ENCODE data around the gene CACNG8. TPM values are rescaled to one million over a fixed set of nuclear protein-coding genes. Genes with fewer than 3 reads are reported as not detected.

CACNG8 gene
- total RNA-seq, 1 experiment from 2014 or later: not detected

- H3K36me3 ChIP-seq: no peaks in the 10 kb centered on the region
- no peak overlapping the region for H3K27ac ChIP-seq
- no peaks in the 10 kb centered on the region for H3K4me1 ChIP-seq
- peaks cover 3% of the 10 kb centered on the region; the same call in 1 of the 2 replicates for H3K27me3 ChIP-seq
- no peaks in the 10 kb centered on the region for H3K9me3 ChIP-seq (replicated peaks)
- H3K4me3 ChIP-seq: peak overlapping the region; percentile 47
- DNase-seq: no peak
Measured at GRCh38 chr19:53978975-53979801, 16.5 kb downstream of the CACNG8 start.

- DNase-seq: peak in 1 of 2 experiments; percentile 22
- H3K27me3 ChIP-seq: peaks cover 3% of the 10 kb centered on the region; the same call in 1 of the 2 replicates
- no peak overlapping the region for H3K27ac ChIP-seq
- no peaks in the 10 kb centered on the region for H3K9me3 ChIP-seq (replicated peaks)
- H3K4me3 ChIP-seq: peak overlapping the region; percentile 47
- no peaks in the 10 kb centered on the region for H3K4me1 ChIP-seq
- no peaks in the 10 kb centered on the region for H3K36me3 ChIP-seq
Measured at GRCh38 chr19:53980539-53981375, 18.0 kb downstream of the CACNG8 start.

- H3K4me3 ChIP-seq: no peak overlapping the region
- no peak overlapping the region for H3K27ac ChIP-seq
- no peaks in the 10 kb centered on the region for H3K9me3 ChIP-seq (replicated peaks)
- peaks cover 3% of the 10 kb centered on the region; the same call in 1 of the 2 replicates for H3K27me3 ChIP-seq
- no peaks in the 10 kb centered on the region for H3K36me3 ChIP-seq
- no peaks in the 10 kb centered on the region for H3K4me1 ChIP-seq
- no peak for DNase-seq
Measured at GRCh38 chr19:53981376-53981951, 18.7 kb downstream of the CACNG8 start.

- Histone ChIP-seq H3K27me3 (peaks cover 3% of the 10 kb centered on the region; the same call in 1 of the 2 replicates), H3K27ac (no peak overlapping the region), H3K36me3 (no peaks in the 10 kb centered on the region), H3K9me3 (replicated peaks) (no peaks in the 10 kb centered on the region), H3K4me1 (no peaks in the 10 kb centered on the region), H3K4me3 (no peak overlapping the region)
- DNase-seq: no peak
Measured at GRCh38 chr19:53982001-53982451, 19.3 kb downstream of the CACNG8 start.

- Histone ChIP-seq H3K27me3 (peaks cover 3% of the 10 kb centered on the region; the same call in 1 of the 2 replicates), H3K4me3 (no peak overlapping the region)
- DNase-seq: no peak
Measured at GRCh38 chr19:53982611-53983010, 19.9 kb downstream of the CACNG8 start.

GRCh38 chr19:53983457-53984289, 20.9 kb downstream of the CACNG8 start:
- Histone ChIP-seq H3K27me3 (peaks cover 3% of the 10 kb centered on the region; the same call in 1 of the 2 replicates), H3K9me3 (replicated peaks) (no peaks in the 10 kb centered on the region), H3K4me1 (no peaks in the 10 kb centered on the region), H3K27ac (no peak overlapping the region), H3K4me3 (no peak overlapping the region), H3K36me3 (no peaks in the 10 kb centered on the region)
- DNase-seq: no peak

More at GRCh38 chr19:53982611-53983010, 19.9 kb downstream of the CACNG8 start:
- H3K27ac ChIP-seq: no peak overlapping the region
- no peaks in the 10 kb centered on the region for H3K9me3 ChIP-seq (replicated peaks)
- H3K36me3 ChIP-seq: no peaks in the 10 kb centered on the region
- H3K4me1 ChIP-seq: no peaks in the 10 kb centered on the region

GRCh38 chr19:53985863-53986262, 23.1 kb downstream of the CACNG8 start:
- no peaks in the 10 kb centered on the region for H3K36me3 ChIP-seq
- no peak overlapping the region for H3K4me3 ChIP-seq
- no peaks in the 10 kb centered on the region for H3K9me3 ChIP-seq (replicated peaks)
- no peaks in the 10 kb centered on the region for H3K4me1 ChIP-seq
- H3K27me3 ChIP-seq: no peaks in the 10 kb centered on the region
- no peak for DNase-seq
- no peak overlapping the region for H3K27ac ChIP-seq

- no peaks in the 10 kb centered on the region for H3K36me3 ChIP-seq
- no peak for DNase-seq
- H3K27me3 ChIP-seq: no peaks in the 10 kb centered on the region
- H3K4me3 ChIP-seq: no peak overlapping the region
- no peaks in the 10 kb centered on the region for H3K9me3 ChIP-seq (replicated peaks)
- no peak overlapping the region for H3K27ac ChIP-seq
- peaks cover 4% of the 10 kb centered on the region; the same call in 1 of the 2 replicates for H3K4me1 ChIP-seq
Measured at GRCh38 chr19:53988981-53989380, 26.2 kb downstream of the CACNG8 start.

GRCh38 chr19:53989600-53990533, 27.1 kb downstream of the CACNG8 start:
- Histone ChIP-seq H3K4me1 (peaks cover 4% of the 10 kb centered on the region; the same call in 1 of the 2 replicates), H3K4me3 (no peak overlapping the region), H3K9me3 (replicated peaks) (no peaks in the 10 kb centered on the region), H3K27ac (no peak overlapping the region), H3K36me3 (no peaks in the 10 kb centered on the region), H3K27me3 (no peaks in the 10 kb centered on the region)
- DNase-seq: no peak

GRCh38 chr19:53991224-53992113, 28.7 kb downstream of the CACNG8 start, which contains the start of gene CACNG6:
Gene CACNG6 (plus strand): TSS chr19:53991637. CDS start chr19:53992878, 1,241 bp downstream.
- peak within 1 kb of the TSS; percentile 70 for H3K27ac ChIP-seq
- H3K4me3 ChIP-seq: peak within 1 kb of the TSS; percentile 61
- no peaks in the 10 kb centered on the region for H3K36me3 ChIP-seq
- H3K27me3 ChIP-seq: no peaks in the 10 kb centered on the region
- peaks cover 4% of the 10 kb centered on the region; the same call in 1 of the 2 replicates for H3K4me1 ChIP-seq
- no peaks in the 10 kb centered on the region for H3K9me3 ChIP-seq (replicated peaks)
- peak; percentile 94 for DNase-seq

- H3K4me1 ChIP-seq: peaks cover 4% of the 10 kb centered on the region; the same call in 1 of the 2 replicates
- H3K27ac ChIP-seq: no peak overlapping the region
- peak overlapping the region; percentile 61 for H3K4me3 ChIP-seq
- no peak for DNase-seq
- no peaks in the 10 kb centered on the region for H3K36me3 ChIP-seq
- H3K27me3 ChIP-seq: no peaks in the 10 kb centered on the region
- no peaks in the 10 kb centered on the region for H3K9me3 ChIP-seq (replicated peaks)
Measured at GRCh38 chr19:53992211-53992610, 29.5 kb downstream of the CACNG8 start.

- no peak for DNase-seq
- Histone ChIP-seq H3K4me1 (peaks cover 4% of the 10 kb centered on the region; the same call in 1 of the 2 replicates), H3K36me3 (no peaks in the 10 kb centered on the region), H3K27me3 (no peaks in the 10 kb centered on the region), H3K4me3 (no peak overlapping the region), H3K9me3 (replicated peaks) (no peaks in the 10 kb centered on the region), H3K27ac (no peak overlapping the region)
Measured at GRCh38 chr19:53992815-53993214, 30.1 kb downstream of the CACNG8 start.

Data from SJCRH30 (cell line).